SW 1271 (cell line): ENCODE data around the gene NRG3.
"Not testable (repeated sequence)": the region's sequence is repeated elsewhere in the genome, so short reads cannot be mapped to it uniquely, and the experiment has no call there.

Experiments
- DNase-seq, 2 experiments: peaks; one replicate each; lab custom pipeline; 2025; lab: John Stamatoyannopoulos, UW

The NRG3 gene

GRCh38 chr10:82574081-82574480, 699.1 kb downstream of the NRG3 start:
- DNase-seq, result no peak

- DNase-seq, result no peak
These were observed 700.3 kb downstream of the NRG3 start for GRCh38 chr10:82575318-82575717.

DNA sequence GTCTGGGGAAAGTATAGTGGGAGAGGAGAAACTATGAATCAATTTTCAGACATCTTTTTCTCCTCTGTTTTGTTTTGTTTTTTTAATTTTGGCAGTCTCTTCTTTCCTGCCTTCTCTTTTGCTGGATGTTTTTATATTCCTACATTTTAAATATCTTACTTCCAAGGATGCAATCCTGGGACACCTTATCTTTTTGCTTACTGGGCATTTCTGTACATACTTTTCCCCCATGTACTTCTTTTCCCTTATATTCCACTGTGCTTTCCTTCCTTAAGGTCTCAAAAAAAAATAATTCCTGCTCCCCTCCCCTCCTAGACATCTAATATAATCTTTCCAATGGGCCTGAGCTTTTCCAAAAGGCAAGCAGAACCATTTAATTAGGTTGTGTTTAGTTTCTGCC, 701.1 kb downstream of the NRG3 start:
- DNase-seq, result no peak

GRCh38 chr10:82581940-82582339, 706.9 kb downstream of the NRG3 start:
- no peak for DNase-seq

DNA sequence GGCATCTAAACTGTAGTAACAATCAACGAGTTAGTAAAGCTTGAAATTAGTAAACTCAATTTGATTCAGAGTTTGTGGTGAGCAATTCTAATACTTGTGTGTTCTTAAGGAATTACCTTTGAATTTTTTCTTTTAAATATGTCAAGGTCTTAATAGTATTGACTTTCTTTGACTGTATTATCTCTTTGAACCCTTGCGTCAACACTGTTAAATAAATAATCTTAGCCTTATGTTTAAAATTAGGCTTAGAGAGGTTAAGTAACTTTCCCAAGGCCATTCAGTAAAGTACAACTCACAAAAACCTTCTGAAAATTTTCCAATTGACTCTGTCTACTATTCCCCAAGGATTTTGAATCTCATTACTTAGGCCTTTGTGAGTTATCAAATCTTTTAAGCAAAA, 716.4 kb downstream of the NRG3 start:
- DNase-seq, result no peak

GRCh38 chr10:82597840-82598239, 722.8 kb downstream of the NRG3 start:
- no peak for DNase-seq

DNA sequence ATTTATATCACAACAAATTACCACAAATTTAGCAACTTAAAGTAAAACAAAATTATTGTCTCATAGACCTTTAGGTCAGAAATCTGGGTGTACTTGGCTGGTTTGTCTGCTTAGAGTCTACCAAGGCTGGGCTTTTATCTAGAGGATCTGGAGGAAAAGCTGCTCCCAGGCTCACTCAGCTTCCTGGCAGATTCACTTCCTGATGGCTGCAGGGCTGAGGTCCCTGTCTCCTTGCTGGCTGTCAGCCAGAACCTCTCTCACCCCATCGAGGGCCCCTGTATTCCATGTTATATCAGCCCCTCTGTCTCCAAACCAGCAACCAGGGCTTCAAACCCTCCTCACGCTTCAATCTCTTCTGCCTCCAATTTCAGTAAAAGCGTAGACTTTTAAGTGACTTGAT, 734.9 kb downstream of the NRG3 start:
- no peak for DNase-seq

DNA sequence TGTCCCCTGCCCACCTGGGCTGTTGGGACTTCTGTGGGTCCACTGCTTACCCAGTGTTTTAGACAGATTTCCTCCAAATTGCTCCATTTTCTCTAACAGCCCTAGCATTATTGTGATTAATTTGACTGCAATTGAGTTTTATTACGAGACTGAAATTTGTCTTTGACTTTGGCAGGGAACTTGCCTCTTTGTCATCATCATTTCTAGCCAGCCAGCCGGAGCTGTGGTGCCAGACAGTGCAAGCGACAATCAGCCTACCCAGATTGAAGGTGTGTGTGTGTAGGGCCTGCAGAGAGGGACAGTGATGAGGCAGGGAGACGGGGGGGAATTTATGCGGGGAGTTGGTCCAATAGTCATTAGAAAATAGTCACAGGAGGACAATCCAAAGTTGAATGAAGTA, 743.0 kb downstream of the NRG3 start:
- DNase-seq, result no peak

- no peak for DNase-seq
These were observed 746.7 kb downstream of the NRG3 start for GRCh38 chr10:82621680-82622079.

GRCh38 chr10:82622479-82622878, 747.5 kb downstream of the NRG3 start:
- no peak for DNase-seq

- no peak for DNase-seq
These were observed 750.7 kb downstream of the NRG3 start for GRCh38 chr10:82625512-82626189.

- DNase-seq, result no peak
These were observed 753.4 kb downstream of the NRG3 start for GRCh38 chr10:82628373-82628772.

GRCh38 chr10:82643076-82643475, 768.1 kb downstream of the NRG3 start:
- DNase-seq, result no peak

GRCh38 chr10:82643601-82644000, 768.6 kb downstream of the NRG3 start:
- no peak for DNase-seq

GRCh38 chr10:82645221-82645620, 770.2 kb downstream of the NRG3 start:
- no peak for DNase-seq

GRCh38 chr10:82653244-82654155, 778.5 kb downstream of the NRG3 start:
- DNase-seq, result no peak

- no peak for DNase-seq
These were observed 785.2 kb downstream of the NRG3 start for GRCh38 chr10:82660205-82660604.

DNA sequence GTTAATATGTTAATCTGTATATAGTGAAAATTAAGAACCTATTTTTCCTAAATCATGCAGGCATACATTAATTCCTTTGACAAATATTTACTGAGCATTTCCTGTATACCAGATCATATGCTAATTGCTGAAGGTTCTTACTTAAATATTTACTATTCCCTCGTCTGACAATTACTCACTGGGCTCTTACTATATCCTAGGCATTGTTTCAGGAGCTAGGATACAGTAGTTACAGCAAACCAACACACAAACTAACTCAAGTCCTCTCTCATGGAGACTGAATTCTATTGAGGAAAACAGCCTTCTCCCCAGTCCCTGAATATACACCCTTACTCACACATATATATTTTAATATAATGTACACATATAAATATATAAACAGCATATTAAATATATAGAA, 786.0 kb downstream of the NRG3 start:
- DNase-seq, result no peak

DNA sequence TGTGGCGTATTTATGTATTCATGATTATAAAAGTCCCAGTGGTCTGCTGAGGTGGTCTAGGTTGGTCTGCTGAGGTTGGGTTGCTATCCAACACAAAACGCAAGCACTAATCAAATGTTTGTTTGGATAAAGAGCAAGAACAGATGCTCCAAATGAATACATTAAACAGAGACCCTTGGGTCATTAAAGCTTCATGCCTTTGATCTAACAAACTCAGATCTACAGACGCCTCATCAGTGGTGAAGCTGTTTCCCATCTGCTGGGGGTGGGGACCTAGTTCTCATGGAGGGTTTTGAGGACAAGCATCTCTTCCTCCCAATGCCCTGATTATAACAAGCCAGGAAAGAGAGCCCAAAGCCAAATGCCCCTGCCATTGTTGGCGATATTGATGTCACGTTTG, 786.7 kb downstream of the NRG3 start:
- DNase-seq, result no peak

GRCh38 chr10:82668221-82668895, 793.4 kb downstream of the NRG3 start:
- no peak for DNase-seq

- no peak for DNase-seq
These were observed 799.0 kb downstream of the NRG3 start for GRCh38 chr10:82674036-82674435.

DNA sequence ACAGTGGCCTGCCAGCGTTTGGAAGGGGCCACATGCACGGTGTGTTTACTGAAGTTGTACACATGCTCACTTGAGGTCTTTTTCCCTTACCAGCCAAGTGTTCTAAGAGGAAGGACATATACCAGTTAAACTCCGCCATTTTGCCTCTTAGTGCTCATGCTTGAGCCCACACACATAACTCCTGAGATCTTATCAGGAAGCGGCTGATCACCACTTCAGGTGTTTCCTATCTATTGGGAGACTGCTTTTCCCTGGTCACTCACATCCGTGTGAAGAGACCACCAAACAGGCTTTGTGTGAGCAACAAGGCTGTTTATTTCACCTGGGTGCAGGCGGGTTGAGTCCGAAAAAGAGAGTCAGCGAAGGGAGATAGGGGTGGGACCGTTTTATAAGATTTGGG, 802.9 kb downstream of the NRG3 start:
- DNase-seq, result not testable (repeated sequence)

DNA sequence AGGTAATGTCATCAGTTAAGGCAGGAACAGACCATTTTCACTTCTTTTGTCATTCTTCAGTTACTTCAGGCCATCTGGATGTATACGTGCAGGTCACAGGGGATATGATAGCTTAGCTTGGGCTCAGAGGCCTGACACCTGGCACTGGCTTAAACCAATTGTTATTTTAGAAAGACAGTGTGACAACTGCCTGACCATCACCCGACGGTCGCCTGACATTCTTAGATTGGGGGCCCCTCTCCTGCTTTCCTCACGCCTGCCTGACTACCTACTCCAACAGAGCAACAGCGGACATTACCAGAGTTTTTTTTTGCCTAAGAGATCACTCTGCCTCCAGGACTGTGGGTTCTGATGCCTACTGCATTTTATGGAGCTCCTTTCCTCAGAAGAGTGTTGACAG, 803.5 kb downstream of the NRG3 start:
- not testable (repeated sequence) for DNase-seq
